Thyroid gland (tissue), 4 donors: ENCODE results near the gene CRYBA2.

ENCODE experiments used
- CTCF ChIP-seq, 6 experiments: fragments of 200-600 bp in 3 of 6; fragments of 450-650 bp in 3 of 6; sonication (generic) in 3 of 6; IDR thresholded peaks; one replicate each; pipeline ENCODE4 v1.5.1; 2016 to 2019; ENCODE audit warnings: antibody characterized with exemption in 6 of 6, mild to moderate bottlenecking in 2 of 6, inconsistent platforms in 1 of 6, moderate library complexity in 1 of 6
- POLR2A ChIP-seq, 2 donors: fragments of 450-650 bp; IDR thresholded peaks; one replicate each; pipeline ENCODE4 v1.6.1; 2017; ENCODE audit warnings: antibody characterized with exemption in 2 of 2, mild to moderate bottlenecking in 2 of 2, moderate library complexity in 1 of 2

- no peak for TF ChIP-seq CTCF (IDR thresholded peaks at IDR 0.05)
- TF ChIP-seq POLR2A (IDR thresholded peaks at IDR 0.05) = no peak
Observed at GRCh38 chr2:218975060-218975777, 18.0 kb downstream of the CRYBA2 start.
